Neural cell (in vitro differentiated cells): Measurements from ENCODE around the gene VAV2.

Experiments used
- CTCF ChIP-seq: fragments of 450-650 bp; IDR thresholded peaks from 2 replicates; pipeline ENCODE4 v1.5.1; 2014; ENCODE audit warnings: antibody characterized with exemption, mild to moderate bottlenecking, moderate library complexity; ENCODE audit not compliant: poor library complexity, severe bottlenecking
- EZH2 ChIP-seq: fragments of 200-600, 300-800 bp; shearing (Covaris generic), sonication (generic); IDR thresholded peaks from 2 replicates; pipeline ENCODE4 v1.6.1; 2014; ENCODE audit warnings: antibody characterized with exemption, low read length, borderline replicate concordance, mild to moderate bottlenecking; ENCODE audit not compliant: insufficient read depth, poor library complexity, severe bottlenecking
- RAD21 ChIP-seq: fragments of 450-650 bp; conservative IDR thresholded peaks from 2 replicates; pipeline ENCODE4 v1.6.1; 2014; ENCODE audit warnings: antibody characterized with exemption, mild to moderate bottlenecking, moderate library complexity
- REST ChIP-seq: IDR thresholded peaks from 2 replicates; pipeline ENCODE4 v1.6.1; 2012; ENCODE audit warnings: borderline replicate concordance

- TF ChIP-seq CTCF (no peak), REST (no peak), EZH2 (no peak), RAD21 (no peak)
These were observed 229.4 kb downstream of the VAV2 start for GRCh38 chr9:133762488-133763271.
